AG04449 (cell line): ENCODE measurements around the gene CPEB4.

Source experiments
- CTCF ChIA-PET: fragments of 350-600 bp; formaldehyde crosslinking; extraction: SDS; loops from one replicate; lab custom pipeline; 2021; ENCODE audit warnings: antibody characterized with exemption; lab: Yijun Ruan, JAX
- POLR2A ChIA-PET: fragments of 400-600, 350-600 bp; formaldehyde crosslinking; extraction: SDS; loops from one replicate; lab custom pipeline; 2020; ENCODE audit warnings: antibody characterized with exemption, inconsistent platforms; lab: Yijun Ruan, JAX
- DNase-seq: peaks from one replicate; pipeline ENCODE4 v3.0.0-alpha.2; 2010; ENCODE audit warnings: low read depth, low spot score
- H3K4me3 ChIP-seq: 2 replicates; pipeline ENCODE4 v1.5.1; 2011; ENCODE audit warnings: low read depth, mild to moderate bottlenecking, control low read depth, low read length
- TF ChIP-seq, protein P1 (sequence below): IDR thresholded peaks from one replicate; pipeline ENCODE4 v1.5.1; 2011; ENCODE audit warnings: mild to moderate bottlenecking, moderate library complexity, low read length, control low read depth, inconsistent platforms; ENCODE audit not compliant: insufficient read depth; ENCODE audit errors: missing control alignments

The CPEB4 gene

DNA sequence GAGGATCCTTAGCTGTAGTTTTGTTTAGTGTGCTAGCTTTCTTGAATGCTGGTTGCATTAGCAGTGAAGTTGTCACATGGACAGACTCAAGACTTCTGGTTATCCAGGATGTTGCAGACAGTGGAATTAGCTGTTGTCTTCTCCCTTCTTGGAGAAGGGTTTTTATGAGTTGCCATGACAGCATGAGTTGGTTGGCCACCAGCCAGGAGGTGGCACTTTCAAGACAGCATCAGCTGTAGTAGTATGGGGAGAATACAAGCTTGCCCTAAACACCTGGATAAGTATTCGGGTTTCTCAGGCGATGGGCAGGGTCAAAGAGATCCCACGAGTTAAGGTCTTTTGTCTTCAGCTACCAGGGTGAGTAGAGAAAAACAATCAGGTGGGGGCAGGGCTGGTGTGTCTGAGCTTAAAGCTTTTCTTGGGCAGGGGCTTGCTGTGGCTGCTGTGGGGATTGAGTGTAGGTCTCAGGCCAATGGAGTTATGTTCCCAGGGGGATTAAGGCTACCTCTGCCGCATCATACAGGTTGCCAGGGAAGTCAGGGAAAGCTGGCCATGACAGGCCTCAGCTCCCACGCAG is 93.1 kb downstream of the CPEB4 start:
- ChIA-PET CTCF (interaction anchor here (0.5 to 8.1 kb wide), 6 partner anchors 8 to 363 kb away, joined by 3 to 97 read pairs (median 3); partner anchors contain the start of gene BOD1), POLR2A (no interaction called here)
- TF ChIP-seq, protein P1, sequence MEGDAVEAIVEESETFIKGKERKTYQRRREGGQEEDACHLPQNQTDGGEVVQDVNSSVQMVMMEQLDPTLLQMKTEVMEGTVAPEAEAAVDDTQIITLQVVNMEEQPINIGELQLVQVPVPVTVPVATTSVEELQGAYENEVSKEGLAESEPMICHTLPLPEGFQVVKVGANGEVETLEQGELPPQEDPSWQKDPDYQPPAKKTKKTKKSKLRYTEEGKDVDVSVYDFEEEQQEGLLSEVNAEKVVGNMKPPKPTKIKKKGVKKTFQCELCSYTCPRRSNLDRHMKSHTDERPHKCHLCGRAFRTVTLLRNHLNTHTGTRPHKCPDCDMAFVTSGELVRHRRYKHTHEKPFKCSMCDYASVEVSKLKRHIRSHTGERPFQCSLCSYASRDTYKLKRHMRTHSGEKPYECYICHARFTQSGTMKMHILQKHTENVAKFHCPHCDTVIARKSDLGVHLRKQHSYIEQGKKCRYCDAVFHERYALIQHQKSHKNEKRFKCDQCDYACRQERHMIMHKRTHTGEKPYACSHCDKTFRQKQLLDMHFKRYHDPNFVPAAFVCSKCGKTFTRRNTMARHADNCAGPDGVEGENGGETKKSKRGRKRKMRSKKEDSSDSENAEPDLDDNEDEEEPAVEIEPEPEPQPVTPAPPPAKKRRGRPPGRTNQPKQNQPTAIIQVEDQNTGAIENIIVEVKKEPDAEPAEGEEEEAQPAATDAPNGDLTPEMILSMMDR: no peak
- no peak for DNase-seq
- no peak overlapping the region for H3K4me3 ChIP-seq

DNA sequence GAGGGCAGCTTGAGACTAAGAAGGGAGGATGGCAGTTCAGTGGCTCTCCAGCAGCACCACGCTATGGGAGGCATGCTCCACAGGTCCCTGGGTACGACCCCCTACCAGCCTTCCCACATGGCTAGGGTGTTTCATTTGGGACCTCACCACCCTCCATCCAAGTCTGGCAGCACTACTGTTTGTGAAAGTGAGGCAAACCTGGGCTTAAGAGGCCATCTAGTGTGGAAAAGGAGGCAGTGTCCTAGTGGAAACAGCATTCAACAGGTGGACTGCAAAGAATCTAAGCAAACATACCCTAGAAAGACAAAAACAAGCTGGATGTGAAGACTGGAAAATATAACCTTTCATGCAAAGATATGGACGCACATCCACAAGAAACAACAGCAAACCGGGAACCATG is 96.1 kb downstream of the CPEB4 start:
- TF ChIP-seq, protein P1: peak; percentile 36
- POLR2A ChIA-PET: no interaction called here
- CTCF ChIA-PET: interaction anchor here (0.7 to 8.1 kb wide), 13 partner anchors 10 to 818 kb away, joined by 3 to 97 read pairs (median 4); partner anchors contain the start of gene BOD1
- H3K4me3 ChIP-seq: no peak overlapping the region
- no peak for DNase-seq

DNA sequence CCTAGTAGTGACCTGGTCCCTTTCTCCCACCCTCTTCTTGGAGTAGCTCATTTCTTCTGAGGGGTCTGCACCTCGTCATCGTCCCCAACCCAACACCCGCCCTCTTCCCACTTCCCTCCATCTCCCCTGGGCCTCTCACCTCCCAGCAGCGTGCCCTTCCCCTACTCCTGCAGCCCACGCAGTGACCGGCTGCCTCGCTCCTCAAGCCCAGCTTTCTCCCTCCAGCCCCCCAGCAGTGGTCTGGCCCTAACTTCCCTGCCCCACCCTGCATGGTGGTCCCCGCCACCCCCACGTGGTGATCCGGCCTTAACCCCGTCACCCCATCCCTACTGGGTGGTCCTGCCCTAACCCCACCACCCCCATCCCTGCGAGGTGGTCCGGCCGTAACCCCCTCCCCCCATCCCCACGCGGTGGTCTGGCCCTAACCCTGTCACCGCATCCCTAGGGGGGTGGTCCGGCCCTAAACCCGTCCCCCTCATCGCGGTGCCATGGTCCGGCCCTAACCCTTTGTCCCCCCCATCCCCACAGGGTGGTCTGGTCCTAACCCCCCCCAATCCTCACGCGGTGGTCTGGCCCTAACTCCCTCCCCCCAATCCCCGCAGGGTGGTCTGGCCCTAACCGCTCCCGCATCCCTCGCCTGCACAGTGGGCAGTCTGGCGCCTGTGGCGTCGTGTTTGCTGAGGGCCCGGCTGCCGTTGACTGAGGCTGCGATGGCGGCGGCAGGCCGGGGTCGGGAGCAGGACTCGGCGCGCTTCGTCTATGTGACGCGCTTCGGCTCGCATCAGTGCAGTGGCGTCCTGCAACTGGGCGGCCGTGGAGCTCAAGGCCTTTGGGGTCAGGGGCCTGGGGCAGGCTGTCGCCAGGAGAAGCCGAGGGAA is 100.6 kb downstream of the CPEB4 start, which contains the start of gene C5orf47:
C5orf47 (plus strand) TSS at position 617 of the 878 bp plus-strand sequence; CDS start at position 711, 94 bp downstream.
- POLR2A ChIA-PET: no interaction called here
- H3K4me3 ChIP-seq: no peak within 1 kb of the TSS
- CTCF ChIA-PET: interaction anchor here (1.0 kb wide), 1 partner anchor 15 kb away, joined by 4 read pairs; no protein-coding TSS in a partner anchor
- TF ChIP-seq, protein P1: no peak
- DNase-seq: no peak

DNA sequence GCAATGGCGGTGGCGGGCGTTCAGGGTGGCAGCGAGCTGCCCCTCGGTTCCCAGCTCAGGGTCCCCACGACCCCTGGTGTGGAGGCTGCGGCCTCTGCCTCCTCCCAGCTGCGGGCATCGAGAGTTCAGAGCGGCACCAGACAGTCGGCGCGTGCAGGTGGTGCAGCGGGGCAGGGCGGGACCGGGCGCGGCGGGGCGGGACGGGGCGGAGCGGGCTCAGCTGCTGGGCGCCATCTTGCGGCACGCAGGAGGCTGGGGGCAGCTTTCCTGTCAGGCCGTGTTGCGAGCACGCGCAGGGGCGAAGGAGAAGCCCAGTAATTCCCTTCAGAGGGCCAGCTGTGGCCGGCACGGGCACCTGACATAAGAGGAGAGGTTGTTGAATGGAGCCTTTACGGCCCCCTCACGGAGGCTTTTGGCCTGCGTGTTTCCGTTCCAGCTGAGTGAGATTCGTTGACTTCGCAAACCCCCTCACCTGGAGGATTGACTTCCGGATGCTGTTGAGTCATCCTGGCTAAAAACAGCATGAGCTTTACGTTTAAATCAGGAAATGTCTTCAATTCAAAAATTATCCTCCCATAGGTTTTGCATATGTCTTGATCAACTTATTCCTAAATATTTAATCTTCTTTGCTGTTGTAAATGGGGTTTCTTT is 101.4 kb downstream of the CPEB4 start:
- CTCF ChIA-PET: interaction anchor here (0.8 to 1.3 kb wide), 3 partner anchors 16 to 371 kb away, joined by 3 to 5 read pairs (median 4); no protein-coding TSS in a partner anchor
- no peak for DNase-seq
- H3K4me3 ChIP-seq: no peak overlapping the region
- TF ChIP-seq, protein P1: no peak
- POLR2A ChIA-PET: no interaction called here

DNA sequence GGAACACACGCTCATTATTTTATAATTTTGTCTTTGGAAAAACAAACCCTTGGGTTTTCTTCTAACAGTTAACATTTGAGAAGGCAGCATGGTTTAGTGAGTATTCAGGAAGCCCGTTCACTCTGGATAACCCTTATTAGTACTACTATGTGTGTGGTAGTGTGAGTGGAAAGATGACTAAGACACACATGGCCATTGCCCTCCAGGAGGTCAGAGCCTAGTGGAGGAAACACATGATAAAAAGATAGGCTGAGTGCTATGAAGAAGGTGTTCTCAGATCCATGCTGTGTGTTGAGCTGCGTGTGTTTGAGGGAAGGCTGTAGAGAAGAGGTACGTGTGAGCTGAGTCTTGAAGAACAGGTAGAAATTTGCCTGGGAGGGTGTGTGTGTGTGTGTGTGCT is 109.2 kb downstream of the CPEB4 start:
- ChIA-PET CTCF (interaction anchor here (0.5 to 2.1 kb wide), 3 partner anchors 24 to 320 kb away, joined by 3 to 6 read pairs (median 4); no protein-coding TSS in a partner anchor), POLR2A (no interaction called here)
- H3K4me3 ChIP-seq: no peak overlapping the region
- no peak for DNase-seq
- TF ChIP-seq, protein P1: no peak

- no peak overlapping the region for H3K4me3 ChIP-seq
- TF ChIP-seq, protein P1: no peak
- POLR2A ChIA-PET: no interaction called here
- CTCF ChIA-PET: interaction anchor here (0.8 to 1.5 kb wide), 5 partner anchors 10 to 355 kb away, joined by 3 to 4 read pairs (median 3); no protein-coding TSS in a partner anchor
- DNase-seq: no peak
These were observed 110.4 kb downstream of the CPEB4 start for GRCh38 chr5:173998531-173998930.
